GM12891 (cell line): ENCODE measurements around the gene CELF5.
"Not testable (repeated sequence)": the region's sequence is repeated elsewhere in the genome, so short reads cannot be mapped to it uniquely, and the experiment has no call there.

ENCODE experiments used
- DNase-seq: peaks from one replicate; pipeline ENCODE4 v3.0.0; 2011; ENCODE audit warnings: low spot score; ENCODE audit not compliant: insufficient read length
- FAIRE-seq: peaks from 2 replicates; lab custom pipeline; 2011; peaks lifted over from hg19 to GRCh38; lab: Jason Lieb, UNC
- PAX5 ChIP-seq: IDR thresholded peaks from 2 replicates; pipeline ENCODE4 v1.6.1; 2011; ENCODE audit warnings: low read length, moderate library complexity, mild to moderate bottlenecking; ENCODE audit not compliant: insufficient read depth, severe bottlenecking
- POLR2A ChIP-seq: IDR thresholded peaks from 2 replicates; pipeline ENCODE4 v1.6.1; 2011; ENCODE audit warnings: low read depth, low read length, control low read depth
- POLR2AphosphoS5 ChIP-seq: IDR thresholded peaks from 2 replicates; pipeline ENCODE4 v1.6.1; 2011; ENCODE audit warnings: low read depth, low read length, control low read depth
- POU2F2 ChIP-seq: IDR thresholded peaks from 2 replicates; pipeline ENCODE4 v1.6.1; 2011; ENCODE audit warnings: low read depth, mild to moderate bottlenecking, control low read depth, low read length, moderate library complexity
- SPI1 ChIP-seq: IDR thresholded peaks from 2 replicates; pipeline ENCODE4 v1.6.1; 2011; ENCODE audit warnings: low read depth, low read length, control low read depth
- TAF1 ChIP-seq: IDR thresholded peaks from 2 replicates; pipeline ENCODE4 v1.6.1; 2011; ENCODE audit warnings: low read depth, low read length, control low read depth

CELF5 gene

GRCh38 chr19:3208317-3209207, 15.9 kb upstream of the CELF5 start:
- DNase-seq: no peak
- TF ChIP-seq PAX5 (no peak), POLR2A (no peak), POLR2AphosphoS5 (no peak), POU2F2 (no peak), TAF1 (no peak), SPI1 (no peak)
- no peak for FAIRE-seq

GRCh38 chr19:3210347-3211017, 14.0 kb upstream of the CELF5 start:
- DNase-seq (peak; percentile 92), FAIRE-seq (peak; percentile 93)
- TF ChIP-seq SPI1 (no peak), POLR2A (no peak), TAF1 (no peak), POU2F2 (no peak), PAX5 (no peak), POLR2AphosphoS5 (no peak; the same call in 1 of the 2 replicates)

DNA sequence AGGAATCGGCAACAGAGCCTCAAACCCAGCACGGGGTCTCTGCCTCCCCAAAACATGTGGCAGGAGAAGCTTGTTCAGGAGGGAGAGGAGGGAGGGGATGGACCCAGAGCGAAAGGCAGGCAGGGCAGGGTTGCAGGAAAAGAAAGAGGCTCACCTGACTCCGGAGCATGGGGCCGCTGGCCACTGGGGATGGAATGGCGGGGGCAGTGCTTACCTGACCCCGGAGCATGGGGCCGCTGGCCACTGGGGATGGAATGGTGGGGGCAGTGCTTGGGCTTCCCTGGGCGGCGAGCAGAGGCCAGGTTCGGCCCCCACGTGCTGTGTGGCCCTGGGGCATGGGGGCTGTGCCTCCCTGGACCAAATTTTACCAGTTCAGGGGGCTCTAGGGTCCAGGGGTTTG, 13.3 kb upstream of the CELF5 start:
- no peak for TF ChIP-seq POLR2A
- TF ChIP-seq SPI1: no peak
- TF ChIP-seq POU2F2: no peak
- no peak for TF ChIP-seq PAX5
- TF ChIP-seq POLR2AphosphoS5: no peak
- TF ChIP-seq TAF1: no peak
- FAIRE-seq (no peak), DNase-seq (no peak)

GRCh38 chr19:3213159-3213558, 11.3 kb upstream of the CELF5 start:
- FAIRE-seq (no peak), DNase-seq (no peak)
- TF ChIP-seq POLR2AphosphoS5: no peak
- no peak for TF ChIP-seq POLR2A
- TF ChIP-seq SPI1: no peak
- no peak for TF ChIP-seq PAX5
- TF ChIP-seq POU2F2: no peak
- TF ChIP-seq TAF1: no peak

DNA sequence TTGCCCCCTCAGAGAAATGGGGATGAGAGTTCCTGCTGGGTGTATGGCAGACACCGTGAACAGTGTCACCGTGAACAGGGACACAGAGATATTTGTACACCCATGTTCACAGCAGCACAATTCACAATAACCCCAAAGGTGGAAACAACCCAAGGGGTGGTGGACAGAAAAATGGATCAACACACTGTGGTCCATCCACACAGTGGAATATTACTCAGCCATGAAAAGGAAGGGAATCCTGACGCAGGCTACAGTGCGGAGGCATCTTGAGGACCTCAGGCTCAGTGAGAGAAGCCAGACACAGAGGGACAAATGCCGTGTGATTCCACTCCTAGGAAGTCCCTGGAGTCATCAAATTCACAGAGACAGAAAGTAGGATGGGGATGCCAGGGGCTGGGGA, 7.6 kb upstream of the CELF5 start:
- no peak for TF ChIP-seq POLR2AphosphoS5
- TF ChIP-seq PAX5: no peak
- TF ChIP-seq TAF1: no peak
- TF ChIP-seq POU2F2: no peak
- no peak for TF ChIP-seq POLR2A
- no peak for TF ChIP-seq SPI1
- DNase-seq (no peak), FAIRE-seq (no peak)

DNA sequence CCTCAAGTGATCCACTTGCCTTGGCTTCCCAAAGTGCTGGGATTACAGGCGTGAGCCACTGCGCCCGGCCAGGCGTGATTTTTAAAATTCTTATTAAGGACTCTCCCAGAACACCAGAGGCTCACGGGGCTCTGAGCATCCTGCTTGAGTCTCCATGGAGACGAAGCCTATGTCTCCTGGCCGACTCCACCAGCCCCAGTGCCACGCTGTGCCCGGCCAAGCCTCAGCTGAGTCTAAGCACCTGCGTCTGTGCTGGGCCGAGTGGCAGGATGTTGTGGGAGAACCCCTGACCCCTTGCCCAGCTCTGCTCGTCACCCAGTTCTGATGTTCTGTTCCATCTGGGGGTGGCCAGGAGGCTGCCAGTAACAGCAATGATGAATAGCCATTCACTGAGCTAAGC, 3.9 kb upstream of the CELF5 start:
- TF ChIP-seq SPI1: no peak
- DNase-seq: no peak
- FAIRE-seq: no peak

- not testable (repeated sequence) for DNase-seq, FAIRE-seq
These were observed 2.9 kb upstream of the CELF5 start for GRCh38 chr19:3221576-3221975.

- FAIRE-seq (no peak), DNase-seq (no peak)
- TF ChIP-seq TAF1: no peak
- no peak for TF ChIP-seq POLR2A
- no peak for TF ChIP-seq POLR2AphosphoS5
- no peak for TF ChIP-seq POU2F2
- TF ChIP-seq PAX5: no peak
- no peak for TF ChIP-seq SPI1
These were observed 1.8 kb upstream of the CELF5 start for GRCh38 chr19:3222709-3223108.

DNA sequence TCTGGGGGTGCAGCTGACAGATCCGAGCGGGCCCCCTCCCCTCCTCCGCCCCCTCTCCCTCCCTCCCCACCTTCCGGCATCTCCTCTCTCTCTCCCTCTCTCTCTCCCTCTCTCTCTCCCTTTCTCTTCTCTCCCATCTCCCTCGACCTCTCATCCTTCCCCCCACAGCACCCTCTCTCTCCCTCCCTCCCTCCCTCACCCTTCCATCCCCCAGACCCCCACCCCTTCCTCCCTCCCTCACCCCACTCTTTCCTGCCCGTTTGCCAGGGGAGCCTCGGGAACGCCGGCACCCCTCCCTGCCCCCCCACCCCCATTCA, 666 bp downstream of the CELF5 start:
- TF ChIP-seq POLR2AphosphoS5 (no peak), POLR2A (no peak), PAX5 (no peak), TAF1 (no peak), SPI1 (no peak), POU2F2 (no peak)
- DNase-seq (no peak), FAIRE-seq (no peak)

DNA sequence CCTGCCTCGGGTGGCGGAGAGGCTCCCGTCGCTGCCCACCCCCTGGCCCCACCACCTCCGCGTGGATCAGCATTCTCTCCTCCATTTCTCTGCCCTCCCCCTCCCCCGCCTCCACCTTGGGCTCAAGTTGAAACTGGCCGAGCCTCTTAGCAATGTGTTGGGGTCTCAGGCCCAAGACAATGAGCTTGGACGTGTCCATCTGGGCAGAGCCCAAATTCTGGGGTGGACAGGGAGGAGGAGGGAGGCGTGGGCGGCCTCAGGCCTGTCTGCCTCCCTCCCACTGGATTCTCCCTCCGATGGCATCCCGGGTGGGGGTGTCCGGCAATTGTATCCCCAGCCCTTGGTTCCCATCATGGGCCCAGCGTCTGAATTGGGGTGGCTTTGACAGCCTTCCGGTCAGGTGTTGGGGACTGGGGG, 1.2 kb downstream of the CELF5 start:
- DNase-seq: no peak
- no peak for FAIRE-seq
- no peak for TF ChIP-seq POU2F2
- no peak for TF ChIP-seq PAX5
- no peak for TF ChIP-seq POLR2A
- no peak for TF ChIP-seq SPI1
- TF ChIP-seq POLR2AphosphoS5: no peak
- no peak for TF ChIP-seq TAF1
